HCT116 (cell line): ENCODE results near the gene LIPE. TPM values are rescaled to one million over a fixed set of nuclear protein-coding genes. Genes with fewer than 3 reads are reported as not detected.
A peak's percentile ranks its signal among the peaks of the same experiment; 100 is the strongest.

Experiments
- ATAC-seq: fragments of 200-7000 bp; cut with Tn5 transposase; 2 replicates; pipeline ENCODE4 v1.9.1; 2020; ENCODE audit warnings: mild to moderate bottlenecking, moderate library complexity
- BruUV-seq: library from RNA; stranded (reverse); fragments of 400-500 nt; replicated peaks from 2 replicates; lab custom pipeline; 2021; lab: Mats Ljungman, UMichigan
- CTCF ChIA-PET: fragments of 300-600 bp; sonication (Branson Sonifier 250); formaldehyde crosslinking; loops from one replicate; lab custom pipeline; 2021; ENCODE audit warnings: antibody characterized with exemption; lab: Charles Lee
- POLR2A ChIA-PET: fragments of 300-600, 350-600 bp; sonication (Branson Sonifier 250); formaldehyde crosslinking; loops from one replicate; lab custom pipeline; 2021; ENCODE audit warnings: antibody characterized with exemption; lab: Charles Lee
- RAD21 ChIA-PET, 2 experiments: fragments of 300-600 bp; sonication (Branson Sonifier 250); formaldehyde crosslinking; loops; one replicate each; lab custom pipeline; 2023; ENCODE audit warnings: low total read pairs in 2 of 2; ENCODE audit not compliant: uncharacterized antibody in 2 of 2, unreplicated experiment in 2 of 2, low non-redundant PET in 1 of 2; lab: Charles Lee
- DNase-seq: peaks from one replicate; pipeline ENCODE4 v3.0.0-alpha.2; 2010; ENCODE audit warnings: low read depth, low spot score
- H2AFZ ChIP-seq: fragments of 200-600 bp; shearing (Covaris generic), sonication (generic); 2 replicates; pipeline ENCODE4 v1.6.1; 2017; ENCODE audit warnings: low read depth, mixed run types, mixed read lengths, antibody characterized with exemption, low read length; ENCODE audit not compliant: poor library complexity, severe bottlenecking
- H3K27ac ChIP-seq: 2 replicates; pipeline ENCODE4 v1.5.1; 2012; ENCODE audit warnings: low read depth, low read length
- H3K27me3 ChIP-seq: fragments of 200-600 bp; sonication (generic); 2 replicates; pipeline ENCODE4 v1.6.1; 2016; ENCODE audit warnings: mixed run types, low read length, mixed read lengths; ENCODE audit not compliant: insufficient read depth
- H3K36me3 ChIP-seq, 2 experiments: fragments of 200-500 bp in 1 of 2; fragments of 200-600 bp in 1 of 2; sonication (Bioruptor generic) in 1 of 2; sonication (generic) in 1 of 2; 2 replicates each; pipeline versions ENCODE4 v1.5.1 to v1.6.1; 2014 to 2016; ENCODE audit warnings: low read length in 2 of 2, inconsistent platforms in 1 of 2, mixed read lengths in 1 of 2, mixed run types in 1 of 2; ENCODE audit not compliant: insufficient read depth in 2 of 2, control insufficient read depth in 1 of 2
- H3K4me1 ChIP-seq, 2 experiments: fragments of 200-600 bp in 1 of 2; sonication (generic) in 1 of 2; 2 replicates each; pipeline versions ENCODE4 v1.5.1 to v1.6.1; 2012 to 2017; ENCODE audit warnings: low read length in 2 of 2, inconsistent platforms in 1 of 2, mild to moderate bottlenecking in 1 of 2, mixed read lengths in 1 of 2, mixed run types in 1 of 2, moderate library complexity in 1 of 2; ENCODE audit not compliant: insufficient read depth in 2 of 2, control insufficient read depth in 1 of 2
- H3K4me2 ChIP-seq: fragments of 200-600 bp; sonication (generic); 2 replicates; pipeline ENCODE4 v1.6.1; 2017; ENCODE audit warnings: mixed run types, low read length, mixed read lengths
- H3K4me3 ChIP-seq, 2 experiments: fragments of 200-600 bp in 1 of 2; sonication (generic) in 1 of 2; replicated peaks in 1 of 2; 2 replicates each; pipeline ENCODE4 v1.5.1; 2011 to 2016; ENCODE audit warnings: low read length in 2 of 2, control low read depth in 1 of 2, low read depth in 1 of 2, mild to moderate bottlenecking in 1 of 2, mixed read lengths in 1 of 2, mixed run types in 1 of 2
- H3K79me2 ChIP-seq: fragments of 200-600 bp; sonication (generic); 2 replicates; pipeline ENCODE4 v1.6.1; 2017; ENCODE audit warnings: mild to moderate bottlenecking, mixed run types, low read length, moderate library complexity, mixed read lengths; ENCODE audit not compliant: insufficient read depth
- H3K9ac ChIP-seq: fragments of 200-600 bp; sonication (generic); 2 replicates; pipeline ENCODE4 v1.6.1; 2016; ENCODE audit warnings: low read length, mixed read lengths
- H3K9me2 ChIP-seq: fragments of 200-600 bp; sonication (generic), shearing (Covaris generic); 2 replicates; pipeline ENCODE4 v1.6.1; 2017; ENCODE audit warnings: mixed run types, mild to moderate bottlenecking, moderate library complexity; ENCODE audit not compliant: insufficient read depth
- H3K9me3 ChIP-seq, 2 experiments: fragments of 200-500 bp in 1 of 2; fragments of 200-600 bp in 1 of 2; sonication (Bioruptor generic) in 1 of 2; sonication (generic) in 1 of 2; 2 replicates each; pipeline ENCODE4 v1.6.1; 2014 to 2017; ENCODE audit warnings: low read length in 2 of 2, mixed read lengths in 2 of 2, inconsistent platforms in 1 of 2, low read depth in 1 of 2, mild to moderate bottlenecking in 1 of 2, mixed run types in 1 of 2, moderate library complexity in 1 of 2; ENCODE audit not compliant: control insufficient read depth in 1 of 2, insufficient read depth in 1 of 2
- H4K20me1 ChIP-seq: fragments of 200-600 bp; sonication (generic), shearing (Covaris generic); 2 replicates; pipeline ENCODE4 v1.6.1; 2017; ENCODE audit warnings: mixed run types, mild to moderate bottlenecking, moderate library complexity; ENCODE audit not compliant: insufficient read depth
- CBX3 ChIP-seq: IDR thresholded peaks from 2 replicates; pipeline ENCODE4 v1.6.1; 2012; ENCODE audit warnings: low read depth
- CTCF ChIP-seq, 3 experiments: fragments of 200-600 bp in 1 of 3; sonication (generic) in 1 of 3; IDR thresholded peaks in 2 of 3; conservative IDR thresholded peaks in 1 of 3; 2 replicates each; pipeline ENCODE4 v1.5.1; 2012 to 2017; ENCODE audit warnings: low read depth in 2 of 3, low read length in 2 of 3, antibody characterized with exemption in 1 of 3, borderline replicate concordance in 1 of 3, control low read depth in 1 of 3, mild to moderate bottlenecking in 1 of 3, mixed read lengths in 1 of 3, mixed run types in 1 of 3, moderate library complexity in 1 of 3; ENCODE audit not compliant: insufficient read depth in 1 of 3
- EGR1 ChIP-seq: IDR thresholded peaks from 2 replicates; pipeline ENCODE4 v1.6.1; 2012; ENCODE audit warnings: low read depth
- EZH2 ChIP-seq: fragments of 200-600 bp; sonication (generic); IDR thresholded peaks from 2 replicates; pipeline ENCODE4 v1.6.1; 2017; ENCODE audit warnings: antibody characterized with exemption, mixed run types
- EZH2phosphoT487 ChIP-seq: fragments of 200-600 bp; IDR thresholded peaks from 2 replicates; pipeline ENCODE4 v1.6.1; 2018; ENCODE audit warnings: antibody characterized with exemption, borderline replicate concordance
- FOSL1 ChIP-seq: IDR thresholded peaks from 2 replicates; pipeline ENCODE4 v1.6.1; 2012; ENCODE audit warnings: low read depth
- JUND ChIP-seq: IDR thresholded peaks from 2 replicates; pipeline ENCODE4 v1.6.1; 2012
- POLR2A ChIP-seq: IDR thresholded peaks from 2 replicates; pipeline ENCODE4 v1.7.0; 2011; ENCODE audit warnings: borderline replicate concordance; ENCODE audit not compliant: insufficient read depth, insufficient read length; ENCODE audit errors: extremely low read depth
- POLR2AphosphoS5 ChIP-seq: IDR thresholded peaks from 2 replicates; pipeline ENCODE4 v1.6.1; 2011; ENCODE audit warnings: mild to moderate bottlenecking, low read depth, low read length, moderate library complexity
- SIN3A ChIP-seq: IDR thresholded peaks from 2 replicates; pipeline ENCODE4 v1.6.1; 2012; ENCODE audit warnings: low read depth
- SP1 ChIP-seq: IDR thresholded peaks from 2 replicates; pipeline ENCODE4 v1.6.1; 2012; ENCODE audit warnings: low read depth
- SRF ChIP-seq: IDR thresholded peaks from 2 replicates; pipeline ENCODE4 v1.6.1; 2012; ENCODE audit warnings: low read depth
- TCF7L2 ChIP-seq: IDR thresholded peaks from 2 replicates; pipeline ENCODE4 v1.7.0; 2011; ENCODE audit warnings: borderline replicate concordance, inconsistent platforms; ENCODE audit not compliant: insufficient read depth, insufficient read length; ENCODE audit errors: extremely low read depth
- YY1 ChIP-seq: IDR thresholded peaks from 2 replicates; pipeline ENCODE4 v1.6.1; 2011; ENCODE audit warnings: low read length, low read depth, moderate library complexity, mild to moderate bottlenecking; ENCODE audit not compliant: insufficient replicate concordance; ENCODE audit errors: extremely low read depth
- ZFX ChIP-seq: fragments of 450-650 bp; IDR thresholded peaks from 2 replicates; pipeline ENCODE4 v1.6.1; 2017
- ZNF274 ChIP-seq: fragments of 200-500 bp; sonication (Bioruptor generic); IDR thresholded peaks from 2 replicates; pipeline ENCODE4 v1.6.1; 2014; ENCODE audit warnings: mild to moderate bottlenecking, low read depth, low read length, inconsistent platforms
- intact Hi-C: fragments of 100-400 bp; cut with micrococcal nuclease; formaldehyde crosslinking; loops from 2 replicates; pipeline ENCODE4 v1.10.0; 2022
- total RNA-seq: library from RNA; stranded (reverse); gene quantifications from one replicate; pipeline ENCODE4 v1.2.1, GENCODE V29; 2021; ENCODE audit not compliant: unreplicated experiment
- TF ChIP-seq, protein P1 (sequence below): IDR thresholded peaks from 2 replicates; pipeline ENCODE4 v1.6.1; 2012
- TF ChIP-seq, protein P2 (sequence below): IDR thresholded peaks from 2 replicates; pipeline ENCODE4 v1.6.1; 2011; ENCODE audit warnings: mild to moderate bottlenecking, low read length, moderate library complexity; ENCODE audit not compliant: insufficient replicate concordance; ENCODE audit errors: extremely low read depth
- TF ChIP-seq, protein P3 (sequence below): IDR thresholded peaks from 2 replicates; pipeline ENCODE4 v1.6.1; 2012

LIPE gene
- total RNA-seq, 1 experiment from 2014 or later: 11.3 TPM

- POLR2A ChIA-PET: interaction anchor here (0.6 to 1.5 kb wide), 2 partner anchors 13 to 16 kb away, joined by 3 to 6 read pairs; no protein-coding TSS in a partner anchor
- Histone ChIP-seq H3K9ac (no peak overlapping the region), H3K27me3 (no peaks in the 10 kb centered on the region), H3K4me3 (no peak overlapping the region), H3K9me2 (no peaks in the 10 kb centered on the region), H3K4me2 (no peak overlapping the region), H3K4me1 (peaks cover 14 to 21% of the 10 kb centered on the region in 2 experiments), H3K27ac (no peak overlapping the region), H2AFZ (no peak overlapping the region), H3K9me3 (no peaks in the 10 kb centered on the region), H4K20me1 (no peaks in the 10 kb centered on the region), H3K79me2 (no peaks in the 10 kb centered on the region)
- RAD21 ChIA-PET: no interaction called here
- intact Hi-C loops: no loop called here
- BruUV-seq: no TSS peak
- ATAC-seq (peak; percentile 74), DNase-seq (no peak)
- CTCF ChIA-PET: interaction anchor here (0.6 to 1.0 kb wide), 2 partner anchors 8 to 11 kb away, joined by 3 read pairs; no protein-coding TSS in a partner anchor
- TF ChIP-seq JUND: no peak
- no peak for TF ChIP-seq POLR2AphosphoS5
- no peak for TF ChIP-seq FOSL1
- no peak for TF ChIP-seq SP1
- TF ChIP-seq, protein P1, sequence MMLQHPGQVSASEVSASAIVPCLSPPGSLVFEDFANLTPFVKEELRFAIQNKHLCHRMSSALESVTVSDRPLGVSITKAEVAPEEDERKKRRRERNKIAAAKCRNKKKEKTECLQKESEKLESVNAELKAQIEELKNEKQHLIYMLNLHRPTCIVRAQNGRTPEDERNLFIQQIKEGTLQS: no peak
- TF ChIP-seq EGR1: no peak
- no peak for TF ChIP-seq EZH2
- TF ChIP-seq CTCF (IDR thresholded peaks at IDR 0.05 in 2 of 3, conservative IDR thresholded peaks at IDR 0.05 in 1 of 3; ENCODE audit: borderline replicate concordance in 1 of 3, insufficient read depth in 1 of 3, low read depth in 2 of 3, low read length in 2 of 3): no peak
- no peak for TF ChIP-seq YY1
- no peak for TF ChIP-seq ZNF274
- TF ChIP-seq SIN3A: no peak
- TF ChIP-seq TCF7L2: no peak
- TF ChIP-seq EZH2phosphoT487: no peak
- TF ChIP-seq, protein P2, sequence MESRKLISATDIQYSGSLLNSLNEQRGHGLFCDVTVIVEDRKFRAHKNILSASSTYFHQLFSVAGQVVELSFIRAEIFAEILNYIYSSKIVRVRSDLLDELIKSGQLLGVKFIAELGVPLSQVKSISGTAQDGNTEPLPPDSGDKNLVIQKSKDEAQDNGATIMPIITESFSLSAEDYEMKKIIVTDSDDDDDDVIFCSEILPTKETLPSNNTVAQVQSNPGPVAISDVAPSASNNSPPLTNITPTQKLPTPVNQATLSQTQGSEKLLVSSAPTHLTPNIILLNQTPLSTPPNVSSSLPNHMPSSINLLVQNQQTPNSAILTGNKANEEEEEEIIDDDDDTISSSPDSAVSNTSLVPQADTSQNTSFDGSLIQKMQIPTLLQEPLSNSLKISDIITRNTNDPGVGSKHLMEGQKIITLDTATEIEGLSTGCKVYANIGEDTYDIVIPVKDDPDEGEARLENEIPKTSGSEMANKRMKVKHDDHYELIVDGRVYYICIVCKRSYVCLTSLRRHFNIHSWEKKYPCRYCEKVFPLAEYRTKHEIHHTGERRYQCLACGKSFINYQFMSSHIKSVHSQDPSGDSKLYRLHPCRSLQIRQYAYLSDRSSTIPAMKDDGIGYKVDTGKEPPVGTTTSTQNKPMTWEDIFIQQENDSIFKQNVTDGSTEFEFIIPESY: no peak
- TF ChIP-seq, protein P3, sequence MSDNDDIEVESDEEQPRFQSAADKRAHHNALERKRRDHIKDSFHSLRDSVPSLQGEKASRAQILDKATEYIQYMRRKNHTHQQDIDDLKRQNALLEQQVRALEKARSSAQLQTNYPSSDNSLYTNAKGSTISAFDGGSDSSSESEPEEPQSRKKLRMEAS: no peak
- no peak for TF ChIP-seq ZFX
- TF ChIP-seq CBX3: no peak
- no peak for TF ChIP-seq POLR2A
- no peak for TF ChIP-seq SRF
- TF ChIP-seq, all 23 proteins: peak for 0
- H3K36me3 ChIP-seq: no peaks in the 10 kb centered on the region; a peak in 1 of 4 replicates
Measured at GRCh38 chr19:42412227-42412626, 15.0 kb downstream of the LIPE start.
